Measurements from ENCODE around the gene TPCN1.

DNA sequence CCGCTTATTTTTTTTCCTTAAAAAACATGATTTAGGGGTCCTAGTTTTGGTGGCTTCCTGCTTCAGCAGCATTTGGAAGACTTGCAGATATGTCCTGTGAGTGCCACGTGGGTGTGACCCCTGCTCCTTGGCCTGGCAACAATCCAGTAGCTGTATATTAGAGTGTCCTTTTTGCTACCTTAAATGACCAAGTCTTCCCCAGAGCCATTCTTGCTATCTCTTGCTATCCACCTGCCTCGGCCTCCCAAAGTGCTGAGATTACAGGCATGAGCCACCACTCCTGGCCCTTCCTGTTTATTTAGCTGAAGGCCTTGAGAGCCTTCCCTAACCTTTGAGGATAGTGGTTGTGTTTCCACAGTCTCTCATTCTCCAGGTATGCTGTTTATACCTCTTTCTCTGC lies 17.0 kb downstream of the TPCN1 start:
- TF ChIP-seq, protein P1, sequence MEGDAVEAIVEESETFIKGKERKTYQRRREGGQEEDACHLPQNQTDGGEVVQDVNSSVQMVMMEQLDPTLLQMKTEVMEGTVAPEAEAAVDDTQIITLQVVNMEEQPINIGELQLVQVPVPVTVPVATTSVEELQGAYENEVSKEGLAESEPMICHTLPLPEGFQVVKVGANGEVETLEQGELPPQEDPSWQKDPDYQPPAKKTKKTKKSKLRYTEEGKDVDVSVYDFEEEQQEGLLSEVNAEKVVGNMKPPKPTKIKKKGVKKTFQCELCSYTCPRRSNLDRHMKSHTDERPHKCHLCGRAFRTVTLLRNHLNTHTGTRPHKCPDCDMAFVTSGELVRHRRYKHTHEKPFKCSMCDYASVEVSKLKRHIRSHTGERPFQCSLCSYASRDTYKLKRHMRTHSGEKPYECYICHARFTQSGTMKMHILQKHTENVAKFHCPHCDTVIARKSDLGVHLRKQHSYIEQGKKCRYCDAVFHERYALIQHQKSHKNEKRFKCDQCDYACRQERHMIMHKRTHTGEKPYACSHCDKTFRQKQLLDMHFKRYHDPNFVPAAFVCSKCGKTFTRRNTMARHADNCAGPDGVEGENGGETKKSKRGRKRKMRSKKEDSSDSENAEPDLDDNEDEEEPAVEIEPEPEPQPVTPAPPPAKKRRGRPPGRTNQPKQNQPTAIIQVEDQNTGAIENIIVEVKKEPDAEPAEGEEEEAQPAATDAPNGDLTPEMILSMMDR (conservative IDR thresholded peaks at IDR 0.05; ENCODE audit: low read depth, low read length): no peak
- no peak for TF ChIP-seq EZH2 (IDR thresholded peaks at IDR 0.05; ENCODE audit: borderline replicate concordance, low read depth, low read length, poor library complexity, severe bottlenecking)
